Measurements from ENCODE around the gene LDHD. TPM values are rescaled to one million over a fixed set of nuclear protein-coding genes. Genes with fewer than 3 reads are reported as not detected.

Gene LDHD
- total and polyA plus RNA-seq, 2 of the 13 experiments (the other 11 are each of a cell fraction or from before 2014, with no cell fraction given) = 9.1 to 9.8 TPM

DNA sequence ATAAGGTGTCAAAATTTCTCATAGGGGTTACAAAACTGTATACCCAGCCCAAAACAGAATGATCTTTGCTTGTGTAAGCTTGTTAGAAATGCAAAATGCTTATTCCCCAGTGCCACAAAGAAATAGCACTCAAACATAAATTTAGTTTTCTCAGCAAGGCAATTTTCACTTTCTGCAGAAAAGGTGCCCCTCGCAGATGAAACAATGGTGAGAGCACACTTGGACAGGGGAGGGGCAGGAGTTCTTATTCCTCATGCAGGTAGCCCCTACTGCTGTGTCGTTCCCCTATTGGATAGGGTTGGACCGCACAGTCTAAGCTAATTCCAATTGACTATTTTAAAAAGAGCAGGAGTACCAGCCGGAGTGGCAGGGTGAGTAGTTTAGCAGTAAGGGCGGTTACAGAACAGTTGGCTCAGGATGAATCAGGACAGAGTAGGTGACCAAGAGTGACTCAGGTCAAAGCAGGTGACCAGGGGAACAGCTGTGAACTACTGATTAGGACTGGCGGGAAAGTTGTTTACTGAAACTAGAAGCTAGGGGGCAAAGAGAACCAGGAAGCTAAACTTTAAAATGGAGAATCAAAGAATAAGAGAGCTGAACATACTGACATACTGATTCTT lies 5.5 kb upstream of the LDHD start (continued):
- TF ChIP-seq HOXD1 (CRISPR knock-in tag; IDR thresholded peaks at IDR 0.05) = no peak
- TF ChIP-seq POGZ (CRISPR knock-in tag; IDR thresholded peaks at IDR 0.05) = no peak; the same call in 1 of the 2 replicates
- no peak for TF ChIP-seq ZNF816 (CRISPR knock-in tag; IDR thresholded peaks at IDR 0.05; ENCODE audit: borderline replicate concordance)
- TF ChIP-seq ZNF160 (CRISPR knock-in tag; IDR thresholded peaks at IDR 0.05) = no peak
- TF ChIP-seq ZBTB38 (CRISPR knock-in tag; IDR thresholded peaks at IDR 0.05) = peak; percentile 44; the same call in 1 of the 2 replicates
- TF ChIP-seq ZBTB3 (CRISPR knock-in tag; IDR thresholded peaks at IDR 0.05; ENCODE audit: borderline replicate concordance, low read depth) = no peak
- TF ChIP-seq, protein P1, sequence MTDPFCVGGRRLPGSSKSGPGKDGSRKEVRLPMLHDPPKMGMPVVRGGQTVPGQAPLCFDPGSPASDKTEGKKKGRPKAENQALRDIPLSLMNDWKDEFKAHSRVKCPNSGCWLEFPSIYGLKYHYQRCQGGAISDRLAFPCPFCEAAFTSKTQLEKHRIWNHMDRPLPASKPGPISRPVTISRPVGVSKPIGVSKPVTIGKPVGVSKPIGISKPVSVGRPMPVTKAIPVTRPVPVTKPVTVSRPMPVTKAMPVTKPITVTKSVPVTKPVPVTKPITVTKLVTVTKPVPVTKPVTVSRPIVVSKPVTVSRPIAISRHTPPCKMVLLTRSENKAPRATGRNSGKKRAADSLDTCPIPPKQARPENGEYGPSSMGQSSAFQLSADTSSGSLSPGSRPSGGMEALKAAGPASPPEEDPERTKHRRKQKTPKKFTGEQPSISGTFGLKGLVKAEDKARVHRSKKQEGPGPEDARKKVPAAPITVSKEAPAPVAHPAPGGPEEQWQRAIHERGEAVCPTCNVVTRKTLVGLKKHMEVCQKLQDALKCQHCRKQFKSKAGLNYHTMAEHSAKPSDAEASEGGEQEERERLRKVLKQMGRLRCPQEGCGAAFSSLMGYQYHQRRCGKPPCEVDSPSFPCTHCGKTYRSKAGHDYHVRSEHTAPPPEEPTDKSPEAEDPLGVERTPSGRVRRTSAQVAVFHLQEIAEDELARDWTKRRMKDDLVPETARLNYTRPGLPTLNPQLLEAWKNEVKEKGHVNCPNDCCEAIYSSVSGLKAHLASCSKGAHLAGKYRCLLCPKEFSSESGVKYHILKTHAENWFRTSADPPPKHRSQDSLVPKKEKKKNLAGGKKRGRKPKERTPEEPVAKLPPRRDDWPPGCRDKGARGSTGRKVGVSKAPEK (CRISPR knock-in tag; IDR thresholded peaks at IDR 0.05; ENCODE audit: borderline replicate concordance) = no peak

DNA sequence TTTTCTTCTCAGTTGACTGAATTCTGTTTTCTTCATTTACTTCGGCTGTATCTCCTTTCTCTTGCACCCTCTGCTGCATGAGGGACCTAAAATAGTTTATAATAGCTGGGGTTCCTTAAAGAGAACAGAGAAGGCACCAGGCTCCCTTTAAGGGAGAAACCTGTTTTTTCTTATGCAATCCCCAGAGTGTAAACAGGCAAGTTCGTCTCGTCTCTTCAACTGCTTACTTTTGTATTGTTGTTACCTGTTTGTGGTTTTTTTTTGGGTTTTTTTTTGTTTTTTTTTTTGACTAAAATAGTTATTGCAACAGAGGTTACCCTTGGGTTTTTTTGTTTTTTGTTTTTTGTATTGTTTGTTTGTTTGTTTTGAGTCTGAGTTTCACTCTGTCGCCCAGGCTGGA lies 3.7 kb upstream of the LDHD start:
- Histone ChIP-seq H3K4me2 (ENCODE audit: low read depth, low read length) (peak overlapping the region; percentile 70), H3K27me3 (ENCODE audit: control insufficient read depth in 1 of 2, insufficient read depth in 2 of 2, low read length in 2 of 2) (no peaks in the 10 kb centered on the region; a peak in 1 of 5 replicates), H4K20me1 (ENCODE audit: insufficient read depth, low read length) (no peaks in the 10 kb centered on the region), H3K4me3 (replicated peaks in 1 of 3; ENCODE audit: insufficient read depth in 1 of 3, low read depth in 2 of 3, low read length in 3 of 3) (peak overlapping the region; percentile 54 to 57 (median 56); a peak in 5 of 6 replicates), H3K36me3 (replicated peaks in 1 of 2; ENCODE audit: control insufficient read depth in 1 of 2, insufficient read depth in 2 of 2, low read length in 2 of 2) (no peaks in the 10 kb centered on the region; a peak in 1 of 5 replicates), H3K79me2 (ENCODE audit: insufficient read depth, low read length) (peaks cover 29% of the 10 kb centered on the region), H3K27ac (ENCODE audit: extremely low read length, insufficient read depth, low read length) (peak overlapping the region; percentile 66), H3K9me3 (ENCODE audit: low read length) (peaks cover 16% of the 10 kb centered on the region), H3K4me1 (ENCODE audit: insufficient read depth, low read length) (peaks cover 52% of the 10 kb centered on the region), H3K9ac (ENCODE audit: insufficient read depth, low read depth, low read length) (peak overlapping the region; percentile 53), H2AFZ (ENCODE audit: low read length) (no peak overlapping the region)
- FAIRE-seq = no peak
- intact Hi-C loops (cut with micrococcal nuclease; ENCODE audit: unreplicated experiment) (no loop called here), in situ Hi-C loops (cut with HindIII; ENCODE audit: extremely low pct_ligation_motif_present, low pct_unique_long_range_greater_than_20kb) (no loop called here)
- peak; percentile 43; the same call in 1 of the 2 replicates for TF ChIP-seq FOXA3 (CRISPR knock-in tag; IDR thresholded peaks at IDR 0.05)
- no peak; the same call in 1 of the 2 replicates for TF ChIP-seq FOXP1 (IDR thresholded peaks at IDR 0.05)
- peak; percentile 49; the same call in 1 of the 2 replicates for TF ChIP-seq FOXP1 (CRISPR knock-in tag; IDR thresholded peaks at IDR 0.05)
- TF ChIP-seq MIER2 (CRISPR knock-in tag; IDR thresholded peaks at IDR 0.05) = no peak
- no peak for TF ChIP-seq SRY (CRISPR knock-in tag; IDR thresholded peaks at IDR 0.05)
- TF ChIP-seq, protein P2, sequence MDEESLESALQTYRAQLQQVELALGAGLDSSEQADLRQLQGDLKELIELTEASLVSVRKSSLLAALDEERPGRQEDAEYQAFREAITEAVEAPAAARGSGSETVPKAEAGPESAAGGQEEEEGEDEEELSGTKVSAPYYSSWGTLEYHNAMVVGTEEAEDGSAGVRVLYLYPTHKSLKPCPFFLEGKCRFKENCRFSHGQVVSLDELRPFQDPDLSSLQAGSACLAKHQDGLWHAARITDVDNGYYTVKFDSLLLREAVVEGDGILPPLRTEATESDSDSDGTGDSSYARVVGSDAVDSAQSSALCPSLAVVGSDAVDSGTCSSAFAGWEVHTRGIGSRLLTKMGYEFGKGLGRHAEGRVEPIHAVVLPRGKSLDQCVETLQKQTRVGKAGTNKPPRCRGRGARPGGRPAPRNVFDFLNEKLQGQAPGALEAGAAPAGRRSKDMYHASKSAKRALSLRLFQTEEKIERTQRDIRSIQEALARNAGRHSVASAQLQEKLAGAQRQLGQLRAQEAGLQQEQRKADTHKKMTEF (CRISPR knock-in tag; IDR thresholded peaks at IDR 0.05) = no peak
- no peak for DNase-seq (ENCODE audit: low spot score)
- CTCF ChIA-PET (ENCODE audit: low intra/inter-chr PET ratio, low total read pairs) = no interaction called here
- no TSS peak for BruUV-seq (replicated peaks)
- ATAC-seq = no peak
- WGBS (ENCODE audit: low lambda C conversion rate) = 60% methylated on average over 4 of the region's 4 CpGs
- POLR2A ChIA-PET = interaction anchor here (1.2 to 2.3 kb wide), 2 partner anchors 9 to 63 kb away, joined by 3 to 9 read pairs; no protein-coding TSS in a partner anchor
